BLaER1 treated with 17β-estradiol and CSF1 and Interleukin-3, amounts not matched to agents 10 nM and 100 nM (cell line): Measurements from ENCODE around the gene PGLYRP3.

Experiments
- H3K27ac ChIP-seq, 11 experiments: shearing (Covaris generic); formaldehyde crosslinking; 2 replicates each; pipeline ENCODE4 v1.8.1; 2022
- H3K27me3 ChIP-seq, 11 experiments: shearing (Covaris generic); formaldehyde crosslinking; 2 replicates each; pipeline ENCODE4 v1.8.1; 2022
- H3K36me3 ChIP-seq, 11 experiments: shearing (Covaris generic); formaldehyde crosslinking; 2 replicates each; pipeline ENCODE4 v1.8.1; 2022
- H3K4me1 ChIP-seq, 10 experiments: shearing (Covaris generic); formaldehyde crosslinking; 2 replicates each; pipeline ENCODE4 v1.8.1; 2022
- H3K4me2 ChIP-seq, 11 experiments: shearing (Covaris generic); formaldehyde crosslinking; 2 replicates each; pipeline ENCODE4 v1.8.1; 2022
- H3K4me3 ChIP-seq, 10 experiments: shearing (Covaris generic); formaldehyde crosslinking; 2 replicates each; pipeline ENCODE4 v1.8.1; 2022
- H3K9ac ChIP-seq, 11 experiments: shearing (Covaris generic); formaldehyde crosslinking; 2 replicates each; pipeline ENCODE4 v1.8.1; 2022
- H3K9me3 ChIP-seq, 11 experiments: shearing (Covaris generic); formaldehyde crosslinking; replicated peaks in 1 of 11; 2 replicates each; pipeline ENCODE4 v1.8.1; 2022
- H4K20me1 ChIP-seq, 11 experiments: shearing (Covaris generic); formaldehyde crosslinking; 2 replicates each; pipeline ENCODE4 v1.8.1; 2022
- Cebpa-rat ChIP-seq, 11 experiments: shearing (Covaris generic); IDR thresholded peaks; 2 replicates each; pipeline ENCODE4 v1.8.1; 2022

The PGLYRP3 gene

DNA sequence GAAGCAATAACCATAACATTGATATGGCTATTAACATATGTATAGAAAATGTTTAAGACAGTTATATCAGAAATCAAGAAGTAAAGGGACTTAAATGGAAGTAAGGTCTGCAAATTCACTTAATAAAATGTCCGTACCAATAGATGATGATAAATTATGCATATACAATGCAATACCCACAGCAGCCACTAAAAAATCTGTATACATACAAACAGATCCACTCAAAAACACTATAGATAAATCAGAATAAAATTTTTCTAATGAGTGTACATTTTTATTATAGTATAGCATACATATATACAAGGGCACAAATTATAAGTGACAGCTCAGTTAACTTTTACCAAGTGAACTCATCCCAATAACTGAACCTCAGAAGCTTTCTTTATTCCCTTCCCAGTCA is 47.3 kb downstream of the PGLYRP3 start:
- H3K4me2 ChIP-seq, result no peak overlapping the region
- H3K4me3 ChIP-seq, result no peak overlapping the region
- H4K20me1 ChIP-seq, result peaks cover 0 to 13% (median 3%) of the 10 kb centered on the region in 11 experiments; a peak in 5 of 22 replicates
- TF ChIP-seq Cebpa-rat (IDR thresholded peaks at IDR 0.05), result no peak
- peaks cover 31 to 45% (median 40%) of the 10 kb centered on the region in 11 experiments for H3K27me3 ChIP-seq
- no peak overlapping the region for H3K9ac ChIP-seq
- no peaks in the 10 kb centered on the region for H3K36me3 ChIP-seq
- H3K9me3 ChIP-seq, result peaks cover 0 to 8% (median 0%) of the 10 kb centered on the region in 11 experiments; a peak in 2 of 22 replicates
- H3K27ac ChIP-seq, result no peak overlapping the region
- peaks cover 27 to 34% (median 31%) of the 10 kb centered on the region in 10 experiments for H3K4me1 ChIP-seq

DNA sequence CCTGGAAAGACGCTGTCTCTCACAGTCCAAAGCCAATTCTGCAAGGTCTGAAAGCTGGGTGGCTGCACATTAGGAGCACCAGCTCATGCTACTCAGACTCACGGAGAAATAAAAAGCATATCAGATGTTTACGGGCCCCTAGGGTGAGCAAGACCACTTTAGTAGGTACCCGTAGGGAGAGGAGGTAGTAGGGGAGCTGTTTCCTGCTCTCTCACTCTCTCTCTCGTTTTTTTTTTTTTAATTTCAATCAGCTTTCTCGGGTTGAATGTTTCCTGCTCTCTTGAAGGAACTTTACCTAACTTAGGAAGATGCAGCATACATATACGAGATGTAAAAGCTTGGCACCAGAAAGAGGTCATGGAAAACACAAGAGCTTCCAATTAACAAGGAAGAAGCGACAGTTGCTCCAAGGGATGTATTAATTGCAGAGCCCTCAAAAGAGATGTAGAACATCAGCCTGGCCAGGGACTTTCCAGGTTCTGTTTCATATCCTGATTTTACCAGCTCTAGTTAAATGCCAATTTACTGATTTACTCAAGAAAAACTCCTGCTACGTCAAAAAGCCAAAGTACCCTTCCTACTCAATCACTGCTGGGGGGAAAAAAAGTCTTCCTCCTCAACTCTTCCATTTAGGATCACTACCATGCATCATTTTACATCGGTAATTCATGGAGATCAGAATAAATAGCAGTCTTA is 50.1 kb downstream of the PGLYRP3 start:
- Histone ChIP-seq H3K4me3 (peak overlapping the region in 8 of 10 experiments; percentile 57 to 74 (median 65); a peak in 16 of 20 replicates), H3K4me2 (peak overlapping the region; percentile 90 to 100 (median 99))

DNA sequence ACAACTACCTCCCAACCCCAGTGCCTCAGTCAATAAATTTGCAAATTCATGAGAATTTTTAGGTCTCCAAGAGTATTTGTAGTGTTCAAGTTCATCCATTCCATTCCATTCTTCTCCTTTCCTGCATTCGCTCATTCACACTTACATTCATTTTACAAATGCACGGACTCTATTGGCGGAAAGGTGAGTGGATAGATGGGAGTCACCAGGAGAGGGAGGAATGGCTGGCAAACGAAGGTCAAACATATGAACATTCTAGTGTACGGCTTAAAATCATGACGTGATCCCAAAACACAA is 50.7 kb downstream of the PGLYRP3 start:
- H3K4me2 ChIP-seq, result peak overlapping the region; percentile 90 to 100 (median 99)
- peaks cover 31 to 43% (median 37%) of the 10 kb centered on the region in 10 experiments for H3K4me1 ChIP-seq
- TF ChIP-seq Cebpa-rat (IDR thresholded peaks at IDR 0.05), result no peak
- no peaks in the 10 kb centered on the region for H3K36me3 ChIP-seq
- peaks cover 31 to 62% (median 55%) of the 10 kb centered on the region in 11 experiments for H3K27me3 ChIP-seq
- peaks cover 0 to 25% (median 3%) of the 10 kb centered on the region in 11 experiments; a peak in 6 of 22 replicates for H4K20me1 ChIP-seq
- H3K9ac ChIP-seq, result peak overlapping the region in 10 of 11 experiments; percentile 46 to 72 (median 67); a peak in 16 of 22 replicates
- H3K27ac ChIP-seq, result no peak overlapping the region
- peaks cover 0 to 8% (median 0%) of the 10 kb centered on the region in 11 experiments; a peak in 2 of 22 replicates for H3K9me3 ChIP-seq
- peak overlapping the region; percentile 57 to 74 (median 64) for H3K4me3 ChIP-seq

More for the DNA sequence above, 50.1 kb downstream of the PGLYRP3 start:
- no peak for TF ChIP-seq Cebpa-rat (IDR thresholded peaks at IDR 0.05)
- peaks cover 31 to 43% (median 37%) of the 10 kb centered on the region in 10 experiments for H3K4me1 ChIP-seq
- H3K9ac ChIP-seq, result no peak overlapping the region; a peak in 1 of 22 replicates
- H3K27ac ChIP-seq, result no peak overlapping the region
- H4K20me1 ChIP-seq, result peaks cover 0 to 25% (median 3%) of the 10 kb centered on the region in 11 experiments; a peak in 6 of 22 replicates
- H3K27me3 ChIP-seq, result peaks cover 31 to 62% (median 55%) of the 10 kb centered on the region in 11 experiments
- H3K36me3 ChIP-seq, result no peaks in the 10 kb centered on the region
- peaks cover 0 to 8% (median 0%) of the 10 kb centered on the region in 11 experiments; a peak in 2 of 22 replicates for H3K9me3 ChIP-seq

DNA sequence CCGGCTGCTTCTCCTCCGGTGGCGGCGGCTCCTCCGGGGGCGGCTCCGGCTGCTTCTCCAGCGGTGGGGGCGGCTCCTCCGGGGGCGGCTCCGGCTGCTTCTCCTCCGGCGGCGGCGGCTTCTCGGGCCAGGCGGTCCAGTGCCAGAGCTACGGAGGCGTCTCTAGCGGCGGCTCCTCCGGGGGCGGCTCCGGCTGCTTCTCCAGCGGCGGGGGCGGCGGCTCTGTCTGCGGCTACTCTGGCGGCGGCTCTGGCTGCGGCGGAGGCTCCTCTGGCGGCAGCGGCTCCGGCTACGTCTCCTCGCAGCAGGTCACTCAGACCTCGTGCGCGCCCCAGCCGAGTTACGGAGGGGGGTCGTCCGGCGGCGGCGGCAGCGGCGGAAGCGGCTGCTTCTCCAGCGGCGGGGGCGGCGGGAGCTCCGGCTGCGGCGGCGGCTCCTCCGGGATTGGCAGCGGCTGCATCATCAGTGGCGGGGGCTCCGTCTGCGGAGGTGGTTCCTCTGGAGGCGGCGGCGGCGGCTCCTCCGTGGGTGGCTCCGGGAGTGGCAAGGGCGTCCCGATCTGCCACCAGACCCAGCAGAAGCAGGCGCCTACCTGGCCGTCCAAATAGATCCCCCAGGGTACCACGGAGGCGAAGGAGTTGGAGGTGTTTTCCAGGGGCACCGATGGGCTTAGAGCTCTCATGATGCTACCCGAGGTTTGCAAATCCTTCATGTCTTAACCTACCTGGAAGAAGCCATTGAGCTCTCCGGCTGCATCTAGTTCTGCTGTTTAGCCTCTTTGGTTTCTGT is 51.3 kb downstream of the PGLYRP3 start:
- Histone ChIP-seq H3K27me3 (peaks cover 31 to 62% (median 55%) of the 10 kb centered on the region in 11 experiments), H3K9ac (peak overlapping the region; percentile 46 to 72 (median 67); a peak in 21 of 22 replicates), H3K9me3 (peaks cover 0 to 8% (median 0%) of the 10 kb centered on the region in 11 experiments; a peak in 2 of 22 replicates), H3K4me1 (peaks cover 31 to 43% (median 37%) of the 10 kb centered on the region in 10 experiments), H3K36me3 (no peaks in the 10 kb centered on the region), H4K20me1 (peaks cover 0 to 25% (median 3%) of the 10 kb centered on the region in 11 experiments; a peak in 6 of 22 replicates), H3K27ac (peak overlapping the region in 9 of 11 experiments; percentile 8 to 52 (median 38); a peak in 13 of 22 replicates), H3K4me2 (peak overlapping the region; percentile 90 to 100 (median 99)), H3K4me3 (peak overlapping the region; percentile 57 to 74 (median 64))
- no peak for TF ChIP-seq Cebpa-rat (IDR thresholded peaks at IDR 0.05)

DNA sequence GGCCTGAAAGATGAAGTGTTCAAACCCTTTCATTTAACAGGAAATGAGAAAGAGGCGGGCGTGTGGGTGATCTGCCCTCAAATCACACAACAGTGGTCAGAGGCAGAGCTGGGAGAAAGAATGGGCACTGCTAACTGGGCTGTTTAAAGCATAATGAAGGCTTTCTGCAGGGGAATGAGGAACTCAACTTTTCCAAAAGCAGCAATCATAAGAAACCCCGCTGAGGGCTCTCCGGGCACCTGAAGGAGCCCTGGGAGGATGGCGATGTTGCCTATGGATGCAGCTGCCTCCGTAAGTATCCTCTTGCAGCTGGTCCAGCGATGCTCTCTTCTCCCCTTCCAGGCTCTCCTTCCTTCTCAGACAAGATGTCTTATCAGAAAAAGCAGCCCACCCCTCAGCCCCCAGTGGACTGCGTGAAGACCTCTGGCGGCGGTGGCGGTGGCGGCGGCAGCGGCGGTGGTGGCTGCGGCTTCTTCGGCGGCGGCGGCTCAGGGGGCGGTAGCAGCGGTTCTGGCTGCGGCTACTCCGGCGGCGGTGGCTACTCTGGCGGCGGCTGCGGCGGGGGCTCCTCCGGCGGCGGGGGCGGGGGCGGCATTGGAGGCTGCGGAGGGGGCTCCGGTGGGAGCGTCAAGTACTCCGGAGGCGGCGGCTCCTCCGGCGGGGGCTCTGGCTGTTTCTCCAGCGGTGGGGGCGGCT is 52.0 kb downstream of the PGLYRP3 start:
- peak overlapping the region; percentile 46 to 72 (median 67); a peak in 20 of 22 replicates for H3K9ac ChIP-seq
- peaks cover 0 to 8% (median 0%) of the 10 kb centered on the region in 11 experiments; a peak in 2 of 22 replicates for H3K9me3 ChIP-seq
- H3K4me1 ChIP-seq, result peaks cover 31 to 43% (median 37%) of the 10 kb centered on the region in 10 experiments
- H3K27me3 ChIP-seq, result peaks cover 31 to 62% (median 55%) of the 10 kb centered on the region in 11 experiments
- H3K4me2 ChIP-seq, result peak overlapping the region; percentile 90 to 100 (median 99)
- peak overlapping the region; percentile 57 to 74 (median 64) for H3K4me3 ChIP-seq
- H4K20me1 ChIP-seq, result peaks cover 0 to 25% (median 3%) of the 10 kb centered on the region in 11 experiments; a peak in 6 of 22 replicates
- no peaks in the 10 kb centered on the region for H3K36me3 ChIP-seq
- no peak for TF ChIP-seq Cebpa-rat (IDR thresholded peaks at IDR 0.05)
- H3K27ac ChIP-seq, result peak overlapping the region in 8 of 11 experiments; percentile 8 to 52 (median 39); a peak in 9 of 22 replicates

DNA sequence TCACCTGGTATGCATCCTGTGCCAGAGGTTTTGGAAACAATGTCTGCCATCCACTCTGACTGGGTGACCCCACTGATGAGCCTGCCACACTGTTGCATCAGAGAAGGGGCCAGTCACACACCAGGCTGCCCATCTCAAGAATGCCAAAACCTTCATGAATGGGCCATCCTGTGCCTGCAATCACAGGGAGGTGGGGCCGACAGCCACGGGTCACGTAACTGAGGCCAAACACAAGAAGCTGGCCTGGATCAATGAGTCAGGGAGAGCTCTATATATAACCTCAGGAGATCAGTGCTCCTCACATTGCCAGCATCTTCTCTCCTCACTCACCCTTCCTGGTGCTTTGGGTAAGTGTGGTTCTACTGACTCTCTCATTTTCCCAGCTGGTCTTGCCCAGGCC is 53.4 kb downstream of the PGLYRP3 start, which contains the start of gene LORICRIN:
Gene LORICRIN, plus strand, starts transcription at position 301 of the 400 bp plus-strand sequence. CDS start 1,263 bp downstream, outside the sequence.
- H4K20me1 ChIP-seq, result peaks cover 0 to 25% (median 3%) of the 10 kb centered on the region in 11 experiments; a peak in 6 of 22 replicates
- peaks cover 29 to 58% (median 52%) of the 10 kb centered on the region in 11 experiments for H3K27me3 ChIP-seq
- H3K4me1 ChIP-seq, result peaks cover 31 to 43% (median 37%) of the 10 kb centered on the region in 10 experiments
- H3K4me2 ChIP-seq, result peak within 1 kb of the TSS; percentile 90 to 100 (median 99); a peak in 21 of 22 replicates
- peak within 1 kb of the TSS in 1 of 10 experiments; percentile 64; a peak in 1 of 20 replicates for H3K4me3 ChIP-seq
- no peaks in the 10 kb centered on the region for H3K36me3 ChIP-seq
- no peak within 1 kb of the TSS for H3K27ac ChIP-seq
- H3K9ac ChIP-seq, result no peak within 1 kb of the TSS
- TF ChIP-seq Cebpa-rat (IDR thresholded peaks at IDR 0.05), result no peak
- H3K9me3 ChIP-seq, result peaks cover 0 to 1% (median 0%) of the 10 kb centered on the region in 11 experiments; a peak in 2 of 22 replicates

DNA sequence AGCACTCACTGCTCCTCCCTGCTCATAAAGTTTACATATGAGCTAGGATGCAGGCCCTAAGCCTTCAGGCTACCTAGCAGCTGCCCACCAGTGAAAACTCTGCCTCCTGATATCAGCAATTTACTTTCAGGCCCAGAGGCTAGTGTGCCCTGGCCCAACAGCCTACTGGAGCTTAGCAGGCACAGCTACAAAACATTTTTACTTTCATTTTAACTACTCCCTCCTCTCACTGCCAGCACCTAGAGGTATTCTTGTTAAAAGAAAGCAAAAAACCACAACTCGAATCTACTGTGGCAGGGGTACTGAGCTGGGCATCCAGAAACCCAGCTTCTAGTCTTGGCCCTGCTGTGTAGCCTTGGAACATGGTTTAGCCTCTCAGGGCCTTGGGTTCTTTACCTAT is 59.1 kb downstream of the PGLYRP3 start:
- H3K9ac ChIP-seq, result no peak overlapping the region
- no peaks in the 10 kb centered on the region for H4K20me1 ChIP-seq
- no peaks in the 10 kb centered on the region for H3K9me3 ChIP-seq
- TF ChIP-seq Cebpa-rat (IDR thresholded peaks at IDR 0.05), result no peak
- H3K27me3 ChIP-seq, result peaks cover 0 to 3% (median 0%) of the 10 kb centered on the region in 11 experiments; a peak in 1 of 22 replicates
- no peaks in the 10 kb centered on the region for H3K36me3 ChIP-seq
- peak overlapping the region in 8 of 11 experiments; percentile 5 to 82 (median 48); a peak in 15 of 22 replicates for H3K4me2 ChIP-seq
- peaks cover 19 to 49% (median 41%) of the 10 kb centered on the region in 10 experiments for H3K4me1 ChIP-seq
- no peak overlapping the region for H3K4me3 ChIP-seq
- no peak overlapping the region for H3K27ac ChIP-seq

DNA sequence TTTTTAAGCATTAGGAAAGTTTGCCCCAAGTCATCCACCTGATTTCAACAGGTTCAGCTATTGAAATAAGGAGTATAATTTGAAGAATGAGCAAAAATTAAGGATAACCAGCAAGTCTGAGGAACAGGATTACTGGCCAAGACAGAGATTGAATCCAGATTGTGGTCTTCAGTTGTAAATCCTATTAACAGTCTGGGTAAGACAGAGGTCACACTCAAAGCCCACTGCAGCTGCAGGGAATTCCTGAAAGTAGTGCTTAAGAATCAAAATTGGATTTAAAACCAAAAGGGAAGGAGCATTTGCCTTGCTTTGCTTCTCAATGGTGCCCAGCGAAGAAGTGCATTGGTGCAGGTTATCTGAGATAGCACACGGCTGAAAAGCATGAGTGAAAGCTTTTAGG is 59.7 kb downstream of the PGLYRP3 start:
- Histone ChIP-seq H3K4me2 (peak overlapping the region in 7 of 11 experiments; percentile 5 to 82 (median 52); a peak in 11 of 22 replicates), H3K27ac (no peak overlapping the region), H3K27me3 (no peaks in the 10 kb centered on the region), H4K20me1 (no peaks in the 10 kb centered on the region), H3K9ac (no peak overlapping the region), H3K4me3 (no peak overlapping the region), H3K4me1 (peaks cover 19 to 49% (median 41%) of the 10 kb centered on the region in 10 experiments), H3K9me3 (no peaks in the 10 kb centered on the region), H3K36me3 (no peaks in the 10 kb centered on the region)
- no peak for TF ChIP-seq Cebpa-rat (IDR thresholded peaks at IDR 0.05)
